GM19452 (cell line): ENCODE data around the gene FBXW8.

Experiments
- ATAC-seq: cut with Tn5 transposase; IDR thresholded peaks from one replicate; pipeline ENCODE4 v1.9.1; 2021; ENCODE audit not compliant: unreplicated experiment

The FBXW8 gene, protein sequence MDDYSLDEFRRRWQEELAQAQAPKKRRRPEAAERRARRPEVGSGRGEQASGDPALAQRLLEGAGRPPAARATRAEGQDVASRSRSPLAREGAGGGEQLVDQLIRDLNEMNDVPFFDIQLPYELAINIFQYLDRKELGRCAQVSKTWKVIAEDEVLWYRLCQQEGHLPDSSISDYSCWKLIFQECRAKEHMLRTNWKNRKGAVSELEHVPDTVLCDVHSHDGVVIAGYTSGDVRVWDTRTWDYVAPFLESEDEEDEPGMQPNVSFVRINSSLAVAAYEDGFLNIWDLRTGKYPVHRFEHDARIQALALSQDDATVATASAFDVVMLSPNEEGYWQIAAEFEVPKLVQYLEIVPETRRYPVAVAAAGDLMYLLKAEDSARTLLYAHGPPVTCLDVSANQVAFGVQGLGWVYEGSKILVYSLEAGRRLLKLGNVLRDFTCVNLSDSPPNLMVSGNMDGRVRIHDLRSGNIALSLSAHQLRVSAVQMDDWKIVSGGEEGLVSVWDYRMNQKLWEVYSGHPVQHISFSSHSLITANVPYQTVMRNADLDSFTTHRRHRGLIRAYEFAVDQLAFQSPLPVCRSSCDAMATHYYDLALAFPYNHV

GRCh38 chr12:116910645-116911451 is at the start of gene FBXW8:
TSS of gene FBXW8 (plus strand) at chr12:116910950. CDS start at chr12:116911038, 88 bp downstream.
- peak; percentile 84 for ATAC-seq

GRCh38 chr12:116861320-116861719 is 49.4 kb upstream of the FBXW8 start:
- ATAC-seq: peak; percentile 80

GRCh38 chr12:116862167-116862566 is 48.6 kb upstream of the FBXW8 start:
- no peak for ATAC-seq

DNA sequence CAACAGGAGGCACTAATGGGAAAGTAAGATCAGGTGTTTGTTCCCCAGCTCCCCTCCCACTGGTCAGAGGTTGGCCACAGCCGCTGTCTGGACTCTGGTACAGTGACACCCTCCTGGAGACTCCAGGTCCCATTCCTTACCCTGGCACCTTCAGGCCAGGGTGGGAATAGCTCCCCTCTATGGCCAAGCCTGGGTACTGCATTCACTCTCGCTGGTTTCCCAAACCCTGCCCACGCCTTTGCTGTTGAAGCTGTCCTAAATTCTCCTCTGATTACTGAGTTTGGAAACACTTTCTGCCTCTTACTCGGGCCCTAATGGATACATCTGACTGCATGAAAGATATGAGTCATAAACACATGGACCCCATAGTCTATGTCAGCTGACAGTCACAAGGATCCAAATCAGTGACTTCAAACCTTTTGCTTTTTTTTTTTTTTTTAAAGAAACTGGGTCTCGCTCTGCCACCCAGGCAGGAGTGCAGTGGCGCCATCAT is 47.4 kb upstream of the FBXW8 start:
- ATAC-seq: no peak

- ATAC-seq: no peak
These were observed 46.2 kb upstream of the FBXW8 start for GRCh38 chr12:116864371-116865160.

GRCh38 chr12:116867523-116867922 is 43.2 kb upstream of the FBXW8 start:
- no peak for ATAC-seq

DNA sequence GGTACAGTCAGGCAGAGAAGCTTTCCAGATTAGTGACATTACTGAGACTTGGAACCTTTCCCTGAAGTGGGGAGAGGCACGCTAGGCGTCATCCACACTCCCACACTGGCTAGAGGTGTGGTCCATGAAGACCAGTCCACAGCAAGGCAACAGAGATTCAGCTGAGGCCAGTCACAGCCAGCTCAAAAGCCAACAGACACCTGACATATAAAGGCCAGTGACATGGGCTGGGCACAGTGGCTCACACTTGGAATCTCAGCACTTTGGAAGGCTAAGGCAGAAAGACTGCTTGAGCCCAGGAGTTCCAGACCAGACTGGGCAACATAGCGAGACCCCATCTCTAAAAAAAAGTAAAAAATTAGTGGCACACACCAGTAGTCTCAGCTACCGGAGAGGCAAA is 40.4 kb upstream of the FBXW8 start:
- ATAC-seq: no peak

- ATAC-seq: no peak
These were observed 36.3 kb upstream of the FBXW8 start for GRCh38 chr12:116874324-116874995.

- ATAC-seq: no peak
These were observed 34.4 kb upstream of the FBXW8 start for GRCh38 chr12:116876151-116876869.

DNA sequence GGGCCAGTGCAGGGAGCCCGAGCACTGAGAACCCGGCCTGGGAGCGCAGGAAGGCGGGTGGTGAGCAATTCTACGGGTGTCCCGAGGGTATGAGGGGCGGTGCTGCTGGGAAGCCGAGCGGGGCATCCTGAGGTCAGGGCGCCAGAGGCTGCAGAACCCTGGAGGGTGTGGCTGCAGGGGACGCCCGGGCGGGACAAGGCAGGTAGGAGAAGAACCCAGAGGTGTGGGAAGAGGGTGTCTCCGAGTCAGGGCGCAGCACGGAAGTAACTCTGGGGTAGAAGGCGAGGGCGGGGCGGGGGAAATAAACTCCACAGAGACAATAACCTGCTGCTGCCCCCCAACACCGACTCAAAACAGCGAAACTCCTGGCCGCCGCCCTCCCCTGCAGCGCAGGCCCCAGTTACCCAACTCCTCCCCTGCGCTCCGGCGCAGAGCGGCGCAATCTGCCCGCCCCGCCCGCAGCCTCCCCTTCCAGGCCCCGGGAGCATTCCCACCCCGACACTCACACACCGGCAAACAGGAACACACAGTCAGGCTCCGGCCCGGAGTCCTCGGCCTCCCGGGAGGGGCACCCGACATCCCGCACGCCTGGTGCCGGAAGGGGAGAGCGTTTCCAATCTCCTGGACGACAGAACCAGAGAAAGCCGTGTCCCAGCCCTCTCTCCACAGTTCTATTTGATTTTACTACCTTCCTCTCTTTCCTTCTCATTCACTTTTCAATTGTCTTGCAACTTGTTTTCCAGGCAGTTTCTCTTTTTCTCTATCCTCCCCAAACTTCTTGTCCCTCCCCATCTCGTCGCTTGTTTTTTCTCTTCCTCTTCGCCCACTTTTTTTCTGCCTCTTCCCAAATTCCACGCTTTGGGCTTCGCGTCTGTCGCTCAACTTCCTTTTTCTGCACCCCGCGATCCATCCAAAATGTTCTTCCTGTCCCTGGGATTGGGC is 31.9 kb upstream of the FBXW8 start:
- ATAC-seq: no peak

GRCh38 chr12:116879509-116880212 is 31.1 kb upstream of the FBXW8 start:
- no peak for ATAC-seq

DNA sequence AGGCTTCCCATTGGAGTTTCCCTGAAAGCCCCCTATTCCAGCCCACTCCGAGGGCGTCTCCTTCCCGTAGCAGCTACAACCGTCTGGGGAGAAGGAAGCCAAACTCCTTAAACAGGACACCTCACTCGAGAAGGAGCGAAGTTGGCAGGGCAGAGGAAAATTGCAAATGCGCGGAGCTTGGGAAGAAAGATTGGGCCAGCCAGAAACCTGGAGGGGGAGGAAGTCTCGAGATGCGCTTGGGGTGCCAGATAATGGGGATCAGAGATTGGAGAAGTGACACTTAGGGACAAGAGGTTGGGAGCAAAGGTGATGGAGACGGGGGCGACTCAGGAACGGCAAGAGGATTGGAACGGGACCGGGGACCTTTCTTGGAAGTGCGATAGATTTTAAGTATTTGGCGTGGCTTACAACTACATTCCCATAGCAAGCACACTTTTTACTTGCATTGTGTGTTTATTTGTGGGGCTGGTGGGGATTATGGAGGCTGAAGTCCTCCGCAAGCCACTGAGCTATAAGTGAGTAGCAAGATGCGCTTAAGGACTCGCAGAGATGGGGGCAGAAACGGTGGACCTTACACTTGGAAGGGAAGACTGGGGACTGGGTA is 30.4 kb upstream of the FBXW8 start:
- no peak for ATAC-seq

DNA sequence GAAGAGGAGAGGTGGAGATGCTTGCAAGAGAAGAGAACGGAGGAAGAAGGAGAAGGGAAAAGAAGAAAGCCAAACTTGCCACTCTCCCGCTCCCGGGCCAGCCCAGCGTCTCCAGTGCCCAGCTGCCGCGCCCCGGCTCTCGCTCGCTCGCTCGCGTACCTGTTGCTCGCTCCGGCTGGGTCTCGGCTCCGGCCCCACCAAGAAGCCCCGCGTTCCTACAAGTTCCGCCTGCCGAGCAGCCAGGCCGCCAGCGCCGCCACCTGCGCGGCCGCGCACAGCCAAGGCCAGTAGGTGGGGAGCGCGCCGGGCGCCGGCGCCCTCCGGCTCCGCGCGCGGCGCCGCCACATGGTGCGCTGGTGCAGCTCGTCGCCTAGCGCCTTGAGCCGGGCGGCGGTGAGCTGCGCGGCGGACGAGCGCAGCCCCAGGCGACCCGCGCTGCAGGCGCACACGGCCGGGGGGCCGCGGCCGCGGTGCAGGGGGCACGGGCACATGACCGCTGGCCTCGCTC is 29.9 kb upstream of the FBXW8 start:
- peak; percentile 63 for ATAC-seq

GRCh38 chr12:116881325-116881876 is 29.3 kb upstream of the FBXW8 start, which contains the start of gene HRK:
TSS of gene HRK (minus strand) at chr12:116881441. CDS start at chr12:116881307, 134 bp downstream.
- no peak for ATAC-seq

- no peak for ATAC-seq
These were observed 28.8 kb upstream of the FBXW8 start for GRCh38 chr12:116881877-116882507.

DNA sequence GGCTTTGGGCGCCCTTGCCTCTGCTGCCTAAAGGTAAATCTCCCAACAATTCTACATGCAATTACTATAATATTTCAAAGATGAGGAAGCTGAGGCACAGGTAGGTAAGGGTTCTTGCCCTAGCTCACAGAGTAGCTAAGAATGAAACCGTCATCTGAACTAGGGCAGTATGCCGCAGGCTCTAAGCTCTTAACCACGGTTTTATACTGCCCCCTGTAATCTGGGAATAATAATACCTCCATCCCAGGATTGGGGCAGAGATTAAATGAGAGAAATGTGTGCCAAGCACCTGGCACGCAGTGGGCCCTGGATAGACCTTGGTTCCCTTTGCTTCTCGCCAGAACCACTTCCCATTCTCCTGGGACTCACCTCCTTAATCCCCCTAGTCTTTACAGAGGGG is 28.0 kb upstream of the FBXW8 start:
- ATAC-seq: no peak
